ENCODE measurements around the gene PHF2.

PHF2 gene

GRCh38 chr9:93662016-93662638 is 85.7 kb downstream of the PHF2 start:
- Histone ChIP-seq H3K36me3 (ENCODE audit: low read length) (no peaks in the 10 kb centered on the region), H2AFZ (ENCODE audit: low read depth, low read length, severe bottlenecking) (no peak overlapping the region)

GRCh38 chr9:93662952-93663572 is 86.7 kb downstream of the PHF2 start:
- TF ChIP-seq EZH2phosphoT487 (conservative IDR thresholded peaks at IDR 0.05; ENCODE audit: low read length): no peak
- TF ChIP-seq CTCF (IDR thresholded peaks at IDR 0.05; ENCODE audit: insufficient read depth, low read length, poor library complexity, severe bottlenecking): no peak
- H3K9ac ChIP-seq (ENCODE audit: low read length): no peak overlapping the region
- H3K36me3 ChIP-seq (ENCODE audit: low read length): no peaks in the 10 kb centered on the region
- no peaks in the 10 kb centered on the region for H3K79me2 ChIP-seq (ENCODE audit: insufficient read depth, low read length)
- H3F3A ChIP-seq (ENCODE audit: insufficient read depth): no peaks in the 10 kb centered on the region
- no peak overlapping the region for H3K4me2 ChIP-seq (ENCODE audit: low read depth, low read length, poor library complexity, severe bottlenecking)
- H3K9me3 ChIP-seq (ENCODE audit: insufficient read depth, low read length): no peaks in the 10 kb centered on the region
- H3K27ac ChIP-seq (ENCODE audit: low read depth, low read length): no peak overlapping the region
- H4K20me1 ChIP-seq (ENCODE audit: low read depth, low read length): no peaks in the 10 kb centered on the region
- H3K9me2 ChIP-seq (replicated peaks; ENCODE audit: insufficient read depth, low read length): no peaks in the 10 kb centered on the region
- H2AFZ ChIP-seq (ENCODE audit: low read depth, low read length, severe bottlenecking): no peak overlapping the region
- H3K27me3 ChIP-seq (ENCODE audit: low read length): no peaks in the 10 kb centered on the region
- no peak overlapping the region for H3K4me3 ChIP-seq (ENCODE audit: insufficient read depth, low read length, poor library complexity, severe bottlenecking)

More at GRCh38 chr9:93662016-93662638, 85.7 kb downstream of the PHF2 start:
- Histone ChIP-seq H3K9me3 (ENCODE audit: insufficient read depth, low read length) (no peaks in the 10 kb centered on the region), H4K20me1 (ENCODE audit: low read depth, low read length) (no peaks in the 10 kb centered on the region), H3K9me2 (replicated peaks; ENCODE audit: insufficient read depth, low read length) (no peaks in the 10 kb centered on the region), H3K27ac (ENCODE audit: low read depth, low read length) (no peak overlapping the region), H3K4me3 (ENCODE audit: insufficient read depth, low read length, poor library complexity, severe bottlenecking) (no peak overlapping the region), H3K27me3 (ENCODE audit: low read length) (no peaks in the 10 kb centered on the region), H3K4me2 (ENCODE audit: low read depth, low read length, poor library complexity, severe bottlenecking) (no peak overlapping the region), H3K9ac (ENCODE audit: low read length) (no peak overlapping the region), H3K79me2 (ENCODE audit: insufficient read depth, low read length) (no peaks in the 10 kb centered on the region), H3F3A (ENCODE audit: insufficient read depth) (no peaks in the 10 kb centered on the region)
- TF ChIP-seq CTCF (IDR thresholded peaks at IDR 0.05; ENCODE audit: insufficient read depth, low read length, poor library complexity, severe bottlenecking): no peak
- no peak for TF ChIP-seq EZH2phosphoT487 (conservative IDR thresholded peaks at IDR 0.05; ENCODE audit: low read length)

GRCh38 chr9:93663877-93664548 is 87.6 kb downstream of the PHF2 start:
- Histone ChIP-seq H3K9me3 (ENCODE audit: insufficient read depth, low read length) (no peaks in the 10 kb centered on the region), H2AFZ (ENCODE audit: low read depth, low read length, severe bottlenecking) (no peak overlapping the region), H3F3A (ENCODE audit: insufficient read depth) (no peaks in the 10 kb centered on the region), H3K36me3 (ENCODE audit: low read length) (no peaks in the 10 kb centered on the region), H4K20me1 (ENCODE audit: low read depth, low read length) (no peaks in the 10 kb centered on the region), H3K4me3 (ENCODE audit: insufficient read depth, low read length, poor library complexity, severe bottlenecking) (no peak overlapping the region), H3K79me2 (ENCODE audit: insufficient read depth, low read length) (no peaks in the 10 kb centered on the region), H3K27me3 (ENCODE audit: low read length) (no peaks in the 10 kb centered on the region), H3K4me2 (ENCODE audit: low read depth, low read length, poor library complexity, severe bottlenecking) (no peak overlapping the region), H3K9ac (ENCODE audit: low read length) (no peak overlapping the region), H3K27ac (ENCODE audit: low read depth, low read length) (no peak overlapping the region), H3K9me2 (replicated peaks; ENCODE audit: insufficient read depth, low read length) (no peaks in the 10 kb centered on the region)
- TF ChIP-seq EZH2phosphoT487 (conservative IDR thresholded peaks at IDR 0.05; ENCODE audit: low read length) (no peak), CTCF (IDR thresholded peaks at IDR 0.05; ENCODE audit: insufficient read depth, low read length, poor library complexity, severe bottlenecking) (no peak)

Data from SU-DHL-6 (cell line).